Fibroblast of mammary gland (primary cell): ENCODE results near the gene TRAPPC10.

ENCODE experiments used
- DNase-seq: peaks from one replicate; pipeline ENCODE4 v3.0.0-alpha.2; 2010; ENCODE audit warnings: low read depth
- H3K4me3 ChIP-seq: 2 replicates; pipeline ENCODE4 v1.5.1; 2011; ENCODE audit warnings: low read depth, mild to moderate bottlenecking, low read length, moderate library complexity; ENCODE audit not compliant: control insufficient read depth
- TF ChIP-seq, protein P1 (sequence below): conservative IDR thresholded peaks from 2 replicates; pipeline ENCODE4 v1.5.1; 2011; ENCODE audit warnings: low read depth, low read length, inconsistent platforms; ENCODE audit not compliant: control insufficient read depth, insufficient read depth

The TRAPPC10 gene

DNA sequence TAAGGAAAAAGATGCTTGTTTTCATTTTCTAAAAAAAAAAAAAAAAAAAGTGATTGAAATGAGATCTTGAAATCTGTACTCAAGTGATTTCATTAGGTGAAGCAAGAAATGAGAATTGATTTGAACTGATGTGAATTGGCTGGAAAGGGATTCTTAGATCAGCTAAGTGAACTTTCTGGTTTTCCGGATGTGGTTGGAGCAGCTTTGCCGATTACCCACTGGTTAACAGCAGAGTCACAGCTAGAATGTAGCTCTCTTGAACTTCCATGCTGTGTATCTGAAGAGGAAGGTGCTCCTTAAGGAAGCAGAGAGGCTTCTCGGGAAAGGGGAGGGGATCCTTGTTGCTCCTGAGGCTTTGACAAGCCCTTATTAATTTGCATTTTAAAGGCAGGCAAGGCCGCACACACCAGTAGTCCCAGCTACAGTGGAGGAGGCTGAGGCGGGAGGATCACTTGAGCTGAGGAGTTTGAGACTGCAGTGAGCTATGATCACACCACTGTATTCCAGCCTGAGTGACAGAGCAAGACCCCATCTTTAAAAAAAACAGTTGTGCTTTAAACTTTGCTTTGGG, 66.4 kb downstream of the TRAPPC10 start:
- no peak for DNase-seq
- TF ChIP-seq, protein P1, sequence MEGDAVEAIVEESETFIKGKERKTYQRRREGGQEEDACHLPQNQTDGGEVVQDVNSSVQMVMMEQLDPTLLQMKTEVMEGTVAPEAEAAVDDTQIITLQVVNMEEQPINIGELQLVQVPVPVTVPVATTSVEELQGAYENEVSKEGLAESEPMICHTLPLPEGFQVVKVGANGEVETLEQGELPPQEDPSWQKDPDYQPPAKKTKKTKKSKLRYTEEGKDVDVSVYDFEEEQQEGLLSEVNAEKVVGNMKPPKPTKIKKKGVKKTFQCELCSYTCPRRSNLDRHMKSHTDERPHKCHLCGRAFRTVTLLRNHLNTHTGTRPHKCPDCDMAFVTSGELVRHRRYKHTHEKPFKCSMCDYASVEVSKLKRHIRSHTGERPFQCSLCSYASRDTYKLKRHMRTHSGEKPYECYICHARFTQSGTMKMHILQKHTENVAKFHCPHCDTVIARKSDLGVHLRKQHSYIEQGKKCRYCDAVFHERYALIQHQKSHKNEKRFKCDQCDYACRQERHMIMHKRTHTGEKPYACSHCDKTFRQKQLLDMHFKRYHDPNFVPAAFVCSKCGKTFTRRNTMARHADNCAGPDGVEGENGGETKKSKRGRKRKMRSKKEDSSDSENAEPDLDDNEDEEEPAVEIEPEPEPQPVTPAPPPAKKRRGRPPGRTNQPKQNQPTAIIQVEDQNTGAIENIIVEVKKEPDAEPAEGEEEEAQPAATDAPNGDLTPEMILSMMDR, result no peak
- H3K4me3 ChIP-seq, result no peak overlapping the region

DNA sequence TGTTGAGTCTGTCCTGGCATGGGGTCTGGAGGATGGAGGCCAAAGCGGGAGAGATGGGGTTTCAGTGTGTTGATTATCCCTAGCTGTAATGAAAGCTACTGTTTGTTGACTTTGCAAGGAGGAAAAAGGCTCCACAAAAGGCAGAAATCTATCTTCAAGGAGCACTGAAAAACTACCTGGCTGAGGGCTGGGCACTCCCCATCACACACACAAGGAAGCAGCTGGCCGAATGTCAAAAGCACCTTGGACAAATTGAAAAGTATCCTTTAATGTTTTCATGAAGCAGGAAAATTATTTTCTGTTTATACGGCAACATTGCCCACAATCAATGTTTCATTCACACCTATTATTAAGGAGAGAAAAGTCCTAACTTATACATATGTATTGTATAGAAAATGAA, 67.3 kb downstream of the TRAPPC10 start:
- no peak overlapping the region for H3K4me3 ChIP-seq
- TF ChIP-seq, protein P1, result no peak
- DNase-seq, result no peak

DNA sequence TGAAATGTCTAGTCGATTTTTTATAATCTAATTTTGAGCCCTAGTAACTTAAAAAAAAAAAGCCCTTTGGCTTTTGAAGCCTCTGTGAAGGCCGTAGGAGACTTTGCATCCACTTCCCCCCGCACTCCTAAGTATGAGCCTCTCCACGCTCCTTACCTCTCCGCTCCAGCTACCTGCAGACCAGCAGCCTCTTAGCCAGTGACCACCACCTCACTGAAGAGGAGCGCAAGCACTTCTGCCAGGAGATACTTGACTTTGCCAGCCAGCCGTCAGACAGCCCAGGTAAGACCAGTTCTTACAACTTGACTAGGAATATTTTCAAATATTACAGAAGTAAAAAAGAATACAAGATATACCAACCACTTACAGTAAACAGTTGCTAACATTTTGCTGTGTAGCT, 67.7 kb downstream of the TRAPPC10 start:
- H3K4me3 ChIP-seq, result no peak overlapping the region
- TF ChIP-seq, protein P1, result no peak

DNA sequence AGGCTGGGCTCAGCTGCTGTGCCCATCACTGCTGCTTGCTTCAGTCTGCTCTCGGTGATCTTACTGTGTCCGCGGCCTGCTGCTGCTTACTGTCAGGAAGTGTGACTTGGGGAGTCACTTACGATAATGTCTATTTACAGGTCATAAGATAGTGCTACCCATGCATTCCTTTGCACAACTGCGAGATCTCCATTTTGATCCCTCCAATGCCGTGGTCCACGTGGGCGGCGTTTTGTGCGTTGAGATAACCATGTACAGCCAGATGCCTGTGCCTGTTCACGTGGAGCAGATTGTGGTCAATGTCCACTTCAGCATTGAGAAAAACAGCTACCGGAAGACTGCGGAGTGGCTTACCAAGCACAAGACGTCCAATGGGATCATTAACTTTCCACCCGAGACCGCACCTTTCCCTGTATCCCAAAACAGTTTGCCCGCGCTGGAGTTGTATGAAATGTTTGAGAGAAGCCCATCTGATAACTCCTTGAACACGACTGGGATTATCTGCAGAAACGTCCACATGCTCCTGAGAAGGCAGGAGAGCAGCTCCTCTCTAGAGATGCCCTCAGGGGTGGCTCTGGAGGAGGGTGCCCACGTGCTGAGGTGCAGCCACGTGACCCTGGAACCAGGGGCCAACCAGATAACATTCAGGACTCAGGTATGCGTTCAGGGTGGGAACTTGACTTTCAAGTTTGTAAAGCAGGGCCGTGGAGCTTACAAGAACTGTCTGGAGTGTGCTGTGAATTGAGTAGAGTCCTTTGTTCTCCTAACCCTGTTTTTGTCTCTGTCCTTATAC, 70.7 kb downstream of the TRAPPC10 start:
- TF ChIP-seq, protein P1, result no peak
- no peak for DNase-seq
- no peak overlapping the region for H3K4me3 ChIP-seq

More for the DNA sequence above, 67.7 kb downstream of the TRAPPC10 start:
- DNase-seq, result no peak

DNA sequence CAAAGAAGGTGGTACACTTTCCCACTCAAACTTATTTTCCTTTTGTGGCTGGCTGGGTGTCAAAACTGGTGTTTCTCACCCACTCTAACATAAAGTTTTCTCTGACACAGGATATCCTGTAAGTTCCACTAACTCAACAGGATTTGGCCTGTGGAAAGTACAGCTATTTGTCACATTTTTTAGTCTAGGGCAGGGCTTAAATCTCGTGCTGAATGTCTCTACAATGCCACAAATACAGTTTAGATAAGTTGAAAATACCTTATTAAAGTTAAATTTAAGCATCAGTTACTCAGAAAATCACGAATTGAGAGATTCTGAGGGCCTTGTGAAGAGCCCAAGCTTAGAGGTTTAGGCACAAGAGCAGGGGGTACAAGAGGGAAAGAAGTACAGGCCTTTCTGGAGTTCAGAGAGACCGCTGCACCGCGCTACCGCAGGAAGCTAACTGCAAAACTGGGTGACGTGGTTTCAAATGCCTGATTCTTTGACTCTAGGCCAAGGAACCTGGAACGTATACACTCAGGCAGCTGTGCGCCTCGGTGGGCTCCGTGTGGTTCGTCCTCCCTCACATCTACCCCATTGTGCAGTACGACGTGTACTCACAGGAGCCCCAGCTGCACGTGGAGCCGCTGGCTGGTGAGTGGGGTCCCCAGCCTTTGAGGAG, 71.7 kb downstream of the TRAPPC10 start:
- TF ChIP-seq, protein P1, result no peak
- DNase-seq, result no peak
- H3K4me3 ChIP-seq, result no peak overlapping the region

DNA sequence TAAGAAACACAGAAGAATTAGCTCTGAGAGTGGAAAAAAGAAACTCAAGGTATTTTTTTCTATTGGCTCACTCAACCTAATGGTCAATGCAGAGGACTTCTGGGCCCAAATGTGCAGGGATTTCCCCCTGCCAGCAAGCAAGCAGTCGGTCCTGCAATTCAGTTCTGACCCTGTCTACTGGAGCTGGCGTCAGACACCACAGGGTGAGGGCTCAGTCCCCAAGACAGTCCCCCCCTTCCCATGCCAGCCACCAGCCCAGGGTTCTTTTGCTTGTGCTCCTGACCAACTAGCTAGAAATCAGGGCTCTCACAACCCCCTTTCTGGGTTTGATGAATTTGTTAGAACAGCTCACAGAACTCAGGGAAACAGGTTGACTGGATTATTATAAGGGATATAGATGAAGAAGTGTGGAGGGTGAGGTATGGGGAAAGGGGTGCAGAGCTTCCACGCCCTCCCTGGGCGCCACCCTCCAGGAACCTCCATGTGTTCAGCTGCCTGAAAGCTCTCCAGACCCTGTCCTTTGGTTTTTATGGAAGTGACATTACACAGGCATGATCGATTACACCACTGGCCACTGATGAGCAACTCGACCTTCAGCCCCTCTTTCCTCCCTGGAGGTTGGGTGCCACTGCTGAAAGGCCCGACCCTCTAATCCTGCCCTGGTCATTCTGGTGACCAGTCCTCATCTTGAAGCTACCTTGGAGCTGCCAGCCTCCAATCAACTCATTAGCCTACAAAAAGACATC, 72.6 kb downstream of the TRAPPC10 start:
- TF ChIP-seq, protein P1, result no peak
- DNase-seq, result no peak
- H3K4me3 ChIP-seq, result no peak overlapping the region
